Endothelial cell of umbilical vein (primary cell): ENCODE data around the gene RBM38. TPM values are rescaled to one million over a fixed set of nuclear protein-coding genes. Genes with fewer than 3 reads are reported as not detected.

Experiments
- BruUV-seq: library from RNA; stranded (reverse); fragments of 400-500 nt; replicated peaks from 2 replicates; lab custom pipeline; 2021; lab: Mats Ljungman, UMichigan
- CTCF ChIA-PET: fragments of 300-600, 350-600 bp; sonication (Branson Sonifier 250); formaldehyde crosslinking; loops from one replicate; lab custom pipeline; 2021; ENCODE audit warnings: antibody characterized with exemption, inconsistent platforms; lab: Charles Lee
- POLR2A ChIA-PET: fragments of 300-600, 350-600 bp; sonication (Branson Sonifier 250); formaldehyde crosslinking; loops from one replicate; lab custom pipeline; 2021; ENCODE audit warnings: antibody characterized with exemption, inconsistent platforms; lab: Charles Lee
- DNase-seq: peaks from one replicate; pipeline ENCODE4 v3.0.0-alpha.2; 2011; ENCODE audit warnings: low read depth, low spot score
- FAIRE-seq: peaks from 2 replicates; lab custom pipeline; 2011; peaks lifted over from hg19 to GRCh38; lab: Jason Lieb, UNC
- H2AFZ ChIP-seq: 2 replicates; pipeline ENCODE4 v1.6.0; 2012; ENCODE audit warnings: low read depth, low read length, control low read depth, inconsistent platforms
- H3K27ac ChIP-seq: 2 replicates; pipeline ENCODE4 v1.5.1; 2011; ENCODE audit warnings: low read depth, mild to moderate bottlenecking, control low read depth, low read length, moderate library complexity; ENCODE audit not compliant: insufficient read depth
- H3K27me3 ChIP-seq, 2 experiments: 2 replicates each; pipeline versions ENCODE4 v1.6.0 to v1.6.1; 2011; ENCODE audit warnings: low read length in 2 of 2, mixed read lengths in 1 of 2; ENCODE audit not compliant: control insufficient read depth in 2 of 2, insufficient read depth in 2 of 2
- H3K36me3 ChIP-seq, 2 experiments: 2 replicates in 1 of 2; 3 replicates in 1 of 2; pipeline ENCODE4 v1.5.1; 2011; ENCODE audit warnings: low read length in 2 of 2, mild to moderate bottlenecking in 1 of 2, moderate library complexity in 1 of 2; ENCODE audit not compliant: control insufficient read depth in 2 of 2, insufficient read depth in 2 of 2; ENCODE audit errors: extremely low read depth in 1 of 2
- H3K4me1 ChIP-seq: 3 replicates; pipeline ENCODE4 v1.5.1; 2011; ENCODE audit warnings: mild to moderate bottlenecking, low read length; ENCODE audit not compliant: control insufficient read depth, insufficient read depth; ENCODE audit errors: extremely low read depth
- H3K4me2 ChIP-seq: 2 replicates; pipeline ENCODE4 v1.6.1; 2011; ENCODE audit warnings: low read length, control low read depth, mixed read lengths; ENCODE audit not compliant: insufficient read depth
- H3K4me3 ChIP-seq, 3 experiments: fragments of 200-600 bp in 1 of 3; sonication (generic), shearing (Covaris generic) in 1 of 3; replicated peaks in 1 of 3; 2 replicates each; pipeline ENCODE4 v1.5.1; 2011 to 2016; ENCODE audit warnings: control low read depth in 3 of 3, low read length in 3 of 3, mild to moderate bottlenecking in 2 of 3, inconsistent platforms in 1 of 3, low read depth in 1 of 3, moderate library complexity in 1 of 3; ENCODE audit not compliant: insufficient read depth in 1 of 3
- H3K79me2 ChIP-seq: 2 replicates; pipeline ENCODE4 v1.6.0; 2012; ENCODE audit warnings: low read length, inconsistent platforms; ENCODE audit not compliant: control insufficient read depth, insufficient read depth
- H3K9ac ChIP-seq: replicated peaks from 2 replicates; pipeline ENCODE3; 2011; ENCODE audit warnings: low read length, control low read depth; ENCODE audit not compliant: insufficient read depth; ENCODE audit errors: extremely low read depth
- H3K9me1 ChIP-seq: replicated peaks from 3 replicates; pipeline ENCODE4 v1.6.0; 2011; ENCODE audit warnings: mild to moderate bottlenecking, low read length; ENCODE audit not compliant: control insufficient read depth, insufficient read depth; ENCODE audit errors: extremely low read depth
- H3K9me3 ChIP-seq: replicated peaks from 2 replicates; pipeline ENCODE4 v1.5.1; 2012; ENCODE audit warnings: low read length, inconsistent platforms; ENCODE audit not compliant: control insufficient read depth, insufficient read depth
- H4K20me1 ChIP-seq: replicated peaks from 2 replicates; pipeline ENCODE3; 2011; ENCODE audit warnings: mild to moderate bottlenecking, low read length; ENCODE audit not compliant: control insufficient read depth, insufficient read depth; ENCODE audit errors: extremely low read depth
- CTCF ChIP-seq, 2 donors: IDR thresholded peaks; 1 replicate in 1 of 2; 2 replicates in 1 of 2; pipeline ENCODE4 v1.5.1; 2011; ENCODE audit warnings: low read length in 2 of 2, mild to moderate bottlenecking in 2 of 2, moderate library complexity in 2 of 2, control low read depth in 1 of 2, inconsistent platforms in 1 of 2, low read depth in 1 of 2; ENCODE audit not compliant: insufficient read depth in 1 of 2; ENCODE audit errors: extremely low read depth in 1 of 2
- EZH2 ChIP-seq: IDR thresholded peaks from 2 replicates; pipeline ENCODE4 v1.6.1; 2012; ENCODE audit warnings: borderline replicate concordance, low read depth, mild to moderate bottlenecking, moderate library complexity, low read length, inconsistent platforms; ENCODE audit not compliant: severe bottlenecking
- FOS ChIP-seq: IDR thresholded peaks from 2 replicates; pipeline ENCODE4 v1.6.1; 2011; ENCODE audit warnings: mild to moderate bottlenecking, low read length, moderate library complexity, borderline replicate concordance; ENCODE audit not compliant: insufficient read depth
- GATA2 ChIP-seq: IDR thresholded peaks from 2 replicates; pipeline ENCODE4 v1.7.0; 2011; ENCODE audit warnings: low read depth, mild to moderate bottlenecking, moderate library complexity, mixed read lengths, low read length; ENCODE audit not compliant: insufficient read length, insufficient read depth
- JUN ChIP-seq: IDR thresholded peaks from 2 replicates; pipeline ENCODE4 v1.6.1; 2011; ENCODE audit warnings: borderline replicate concordance, low read depth; ENCODE audit not compliant: insufficient read length, insufficient read depth
- MAX ChIP-seq: IDR thresholded peaks from 2 replicates; pipeline ENCODE4 v1.6.1; 2011; ENCODE audit not compliant: insufficient read depth, insufficient read length
- MYC ChIP-seq: IDR thresholded peaks from one replicate; pipeline ENCODE4 v1.6.1; 2011; ENCODE audit warnings: mild to moderate bottlenecking, low read depth, low read length
- POLR2A ChIP-seq: IDR thresholded peaks from 2 replicates; pipeline ENCODE4 v1.6.1; 2012; ENCODE audit warnings: low read depth, mild to moderate bottlenecking, control low read depth, low read length
- POLR2AphosphoS5 ChIP-seq: IDR thresholded peaks from 2 replicates; pipeline ENCODE4 v1.6.1; 2012; ENCODE audit warnings: low read depth, mild to moderate bottlenecking, control low read depth, low read length, moderate library complexity; ENCODE audit not compliant: insufficient read depth
- dilution Hi-C: fragments of 300-500 bp; cut with MboI; formaldehyde crosslinking; loops from one replicate; pipeline ENCODE4 v1.15.0; 2019; ENCODE audit warnings: low sequenced_read_pairs; ENCODE audit not compliant: extremely low pct_ligation_motif_present
- intact Hi-C: fragments of 100-400 bp; cut with micrococcal nuclease; formaldehyde crosslinking; loops from one replicate; pipeline ENCODE4 v1.10.0; 2022
- polyA plus RNA-seq, 4 experiments: library from polyadenylated mRNA; depleted of rRNA in 3 of 4; stranded (reverse) in 3 of 4; unstranded in 1 of 4; fragments of >200 nt; gene quantifications; 2 replicates each; pipeline versions ENCODE4 v1.2.1 to v1.2.3, GENCODE V29; 2011 to 2012; ENCODE audit warnings: missing spikeins in 1 of 4
- total RNA-seq: library from RNA; stranded (reverse); gene quantifications from 2 replicates; pipeline ENCODE4 v1.2.3, GENCODE V29; 2021

RBM38 gene
- total and polyA plus RNA-seq, 2 donors (not counting 3 experiments of a cell fraction or from before 2014, with no cell fraction given) = 22.1 to 37.4 TPM

- H3K27me3 ChIP-seq = no peaks in the 10 kb centered on the region
- no peak overlapping the region for H2AFZ ChIP-seq
- no peak overlapping the region for H3K4me2 ChIP-seq
- dilution Hi-C loops = no loop called here
- ChIA-PET POLR2A (no interaction called here), CTCF (interaction anchor here (1.0 to 7.3 kb wide), 11 partner anchors 10 to 143 kb away, joined by 3 to 86 read pairs (median 5); no protein-coding TSS in a partner anchor)
- no peaks in the 10 kb centered on the region for H3K4me1 ChIP-seq
- no peak for TF ChIP-seq GATA2
- TF ChIP-seq POLR2A = no peak
- no peak for TF ChIP-seq MYC
- TF ChIP-seq CTCF (IDR thresholded peaks at IDR 0.05; ENCODE audit: extremely low read depth in 1 of 2, insufficient read depth in 1 of 2, low read depth in 1 of 2, low read length in 2 of 2) = no peak
- no peak for TF ChIP-seq EZH2
- TF ChIP-seq POLR2AphosphoS5 = no peak
- TF ChIP-seq MAX = no peak
- TF ChIP-seq JUN = no peak
- TF ChIP-seq FOS = no peak
- H4K20me1 ChIP-seq = no peaks in the 10 kb centered on the region
- H3K9me1 ChIP-seq = no peaks in the 10 kb centered on the region
- no peaks in the 10 kb centered on the region for H3K79me2 ChIP-seq
- BruUV-seq = no TSS peak
- DNase-seq (no peak), FAIRE-seq (no peak)
- H3K27ac ChIP-seq = no peak overlapping the region
- peaks cover 0 to 17% of the 10 kb centered on the region in 2 experiments for H3K36me3 ChIP-seq
- no peak overlapping the region for H3K9ac ChIP-seq
- no peak overlapping the region for H3K4me3 ChIP-seq
- intact Hi-C loops = loop anchor here (2.0 to 10.0 kb wide), 4 partner anchors 29 to 832 kb away; partner anchors contain the start of genes PMEPA1 and RAE1
- no peaks in the 10 kb centered on the region for H3K9me3 ChIP-seq
Measured at GRCh38 chr20:57380081-57380750, 11.0 kb upstream of the RBM38 start.
